GM23248 (cell line): ENCODE results near the gene ANKS1B.

ENCODE experiments used
- EZH2 ChIP-seq: fragments of 200-600 bp; sonication (generic); IDR thresholded peaks from 2 replicates; pipeline ENCODE4 v1.6.1; 2018; ENCODE audit warnings: antibody characterized with exemption, mild to moderate bottlenecking; ENCODE audit not compliant: insufficient read depth, poor library complexity, severe bottlenecking
- EZH2phosphoT487 ChIP-seq: fragments of 200-600 bp; sonication (generic); IDR thresholded peaks from 2 replicates; pipeline ENCODE4 v1.6.1; 2018; ENCODE audit warnings: antibody characterized with exemption, moderate library complexity, mild to moderate bottlenecking, low read depth; ENCODE audit not compliant: insufficient read depth

DNA sequence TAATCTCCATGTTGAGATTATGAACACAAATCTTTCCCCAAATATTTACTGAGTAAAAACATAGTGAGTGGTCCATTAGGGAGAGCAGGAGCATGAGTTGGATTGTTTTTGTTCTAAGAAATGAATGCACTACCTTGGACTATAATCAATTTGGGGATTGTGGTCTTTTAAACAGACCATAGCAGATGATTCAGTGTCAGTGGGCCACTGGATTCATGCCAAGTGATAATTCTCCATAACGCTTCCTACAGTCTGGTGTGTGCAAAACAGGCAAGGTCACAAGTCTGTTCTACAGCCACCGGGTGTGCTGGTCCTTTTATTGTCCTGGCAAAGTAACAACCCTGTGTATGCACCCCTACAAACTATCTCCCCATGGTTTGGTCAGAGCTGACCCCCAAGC lies 1073.3 kb downstream of the ANKS1B start:
- TF ChIP-seq EZH2 (no peak), EZH2phosphoT487 (no peak)
